Stomach (tissue), 4 donors: Measurements from ENCODE around the gene TRHDE.

Experiments
- POLR2A ChIP-seq, 4 donors: fragments of 450-650 bp; IDR thresholded peaks; one replicate each; pipeline ENCODE4 v1.6.1; 2016; ENCODE audit warnings: antibody characterized with exemption in 4 of 4, control low read depth in 2 of 4, mild to moderate bottlenecking in 1 of 4, moderate library complexity in 1 of 4
- POLR2AphosphoS5 ChIP-seq, 3 donors: sonication (generic); formaldehyde crosslinking; IDR thresholded peaks; one replicate each; pipeline ENCODE4 v1.6.1; 2016; ENCODE audit warnings: antibody characterized with exemption in 3 of 3

GRCh38 chr12:72716221-72716620 lies 444.1 kb downstream of the TRHDE start:
- TF ChIP-seq POLR2A (IDR thresholded peaks at IDR 0.05) (no peak), POLR2AphosphoS5 (IDR thresholded peaks at IDR 0.05) (no peak)
